H1 (cell line): ENCODE measurements around the gene MYO5B.

Experiments
- CHD1 ChIP-seq: IDR thresholded peaks from 2 replicates; pipeline ENCODE4 v1.6.1; 2012; ENCODE audit warnings: low read depth, low read length, improper control_type of control experiment
- CTCF ChIP-seq, 3 experiments: IDR thresholded peaks; 1 replicate in 2 of 3; 2 replicates in 1 of 3; pipeline versions ENCODE4 v1.5.1 to v1.6.1; 2011; ENCODE audit warnings: low read length in 3 of 3, mild to moderate bottlenecking in 3 of 3, inconsistent platforms in 2 of 3, low read depth in 1 of 3, moderate library complexity in 1 of 3; ENCODE audit not compliant: insufficient read depth in 1 of 3; ENCODE audit errors: control extremely low read depth in 1 of 3
- EP300 ChIP-seq, 2 experiments: IDR thresholded peaks; 1 replicate in 1 of 2; 2 replicates in 1 of 2; pipeline ENCODE4 v1.6.1; 2011 to 2012; ENCODE audit warnings: low read depth in 2 of 2, low read length in 2 of 2, mild to moderate bottlenecking in 2 of 2, borderline replicate concordance in 1 of 2, inconsistent platforms in 1 of 2, moderate library complexity in 1 of 2
- EZH2 ChIP-seq: fragments of 200-600 bp; sonication (generic); IDR thresholded peaks from 2 replicates; pipeline ENCODE4 v1.7.1; 2012; ENCODE audit warnings: low read depth, mild to moderate bottlenecking, moderate library complexity, low read length, inconsistent platforms; ENCODE audit not compliant: severe bottlenecking
- HDAC2 ChIP-seq, 2 experiments: fragments of 300-600 bp in 1 of 2; sonication (generic) in 1 of 2; IDR thresholded peaks; 2 replicates each; pipeline ENCODE4 v1.6.1; 2011 to 2012; ENCODE audit warnings: low read depth in 2 of 2, low read length in 2 of 2, mild to moderate bottlenecking in 2 of 2, moderate library complexity in 2 of 2, borderline replicate concordance in 1 of 2, inconsistent platforms in 1 of 2
- KDM1A ChIP-seq: fragments of 200-600, 300-600 bp; sonication (generic); IDR thresholded peaks from 2 replicates; pipeline ENCODE4 v1.7.1; 2016; ENCODE audit warnings: mild to moderate bottlenecking, low read length, borderline replicate concordance
- POLR2A ChIP-seq, 2 experiments: IDR thresholded peaks; 1 replicate in 1 of 2; 2 replicates in 1 of 2; pipeline ENCODE4 v1.6.1; 2011; ENCODE audit warnings: low read depth in 2 of 2, low read length in 2 of 2, mild to moderate bottlenecking in 2 of 2; ENCODE audit errors: control extremely low read depth in 1 of 2
- RXRA ChIP-seq: IDR thresholded peaks from 2 replicates; pipeline ENCODE4 v1.6.1; 2011; ENCODE audit warnings: low read depth, mild to moderate bottlenecking, low read length, moderate library complexity; ENCODE audit not compliant: insufficient read depth
- SIN3A ChIP-seq, 2 experiments: IDR thresholded peaks in 1 of 2; conservative IDR thresholded peaks in 1 of 2; 2 replicates each; pipeline ENCODE4 v1.6.1; 2011 to 2012; ENCODE audit warnings: low read length in 2 of 2, improper control_type of control experiment in 1 of 2, low read depth in 1 of 2, mild to moderate bottlenecking in 1 of 2
- SIX5 ChIP-seq: IDR thresholded peaks from 2 replicates; pipeline ENCODE4 v1.6.1; 2011; ENCODE audit warnings: mild to moderate bottlenecking, low read depth, low read length
- SUZ12 ChIP-seq: fragments of 200-600 bp; sonication (generic); IDR thresholded peaks from 2 replicates; pipeline ENCODE4 v1.6.1; 2012; ENCODE audit warnings: mild to moderate bottlenecking, inconsistent platforms, low read length, moderate library complexity, mixed read lengths
- TAF1 ChIP-seq: IDR thresholded peaks from 2 replicates; pipeline ENCODE4 v1.6.1; 2011; ENCODE audit warnings: mild to moderate bottlenecking, low read depth, low read length
- USF2 ChIP-seq: IDR thresholded peaks from 2 replicates; pipeline ENCODE4 v1.6.1; 2011; ENCODE audit warnings: low read length, improper control_type of control experiment
- YY1 ChIP-seq: IDR thresholded peaks from 2 replicates; pipeline ENCODE4 v1.6.1; 2011; ENCODE audit warnings: low read depth, mild to moderate bottlenecking, low read length

GRCh38 chr18:49850636-49851035 is 344.3 kb downstream of the MYO5B start:
- TF ChIP-seq POLR2A (IDR thresholded peaks at IDR 0.05; ENCODE audit: control extremely low read depth in 1 of 2, low read depth in 2 of 2, low read length in 2 of 2), result no peak
- no peak for TF ChIP-seq SIN3A (conservative IDR thresholded peaks at IDR 0.05 in 1 of 2, IDR thresholded peaks at IDR 0.05 in 1 of 2; ENCODE audit: low read depth in 1 of 2, low read length in 2 of 2)
- no peak for TF ChIP-seq CTCF (IDR thresholded peaks at IDR 0.05; ENCODE audit: control extremely low read depth in 1 of 3, insufficient read depth in 1 of 3, low read depth in 1 of 3, low read length in 3 of 3)
- no peak for TF ChIP-seq SIX5
- no peak for TF ChIP-seq EP300 (IDR thresholded peaks at IDR 0.05; ENCODE audit: borderline replicate concordance in 1 of 2, low read depth in 2 of 2, low read length in 2 of 2)
- no peak for TF ChIP-seq EZH2
- no peak for TF ChIP-seq KDM1A
- no peak for TF ChIP-seq USF2
- no peak for TF ChIP-seq CHD1
- no peak for TF ChIP-seq RXRA
- TF ChIP-seq YY1, result no peak
- TF ChIP-seq SUZ12, result no peak
- TF ChIP-seq HDAC2 (IDR thresholded peaks at IDR 0.05; ENCODE audit: borderline replicate concordance in 1 of 2, low read depth in 2 of 2, low read length in 2 of 2), result no peak
- no peak for TF ChIP-seq TAF1
